Left ventricle myocardium inferior (tissue), 1 donor: ENCODE results near the gene SRGN. TPM values are rescaled to one million over a fixed set of nuclear protein-coding genes. Genes with fewer than 3 reads are reported as not detected.

Source experiments
- DNase-seq: peaks from one replicate; pipeline ENCODE4 v3.0.0-alpha.2; 2020
- H3K27ac ChIP-seq: fragments of 200-600 bp; replicated peaks from 2 replicates; pipeline ENCODE4 v1.8.0; 2021
- H3K27me3 ChIP-seq: fragments of 200-600 bp; 2 replicates; pipeline ENCODE4 v1.8.0; 2021; ENCODE audit warnings: low read depth
- H3K36me3 ChIP-seq: fragments of 200-600 bp; 2 replicates; pipeline ENCODE4 v1.8.0; 2021
- H3K4me1 ChIP-seq: fragments of 200-600 bp; 2 replicates; pipeline ENCODE4 v1.8.0; 2021
- H3K4me3 ChIP-seq: fragments of 200-600 bp; 2 replicates; pipeline ENCODE4 v1.8.0; 2021; ENCODE audit warnings: mild to moderate bottlenecking, moderate library complexity
- H3K9me3 ChIP-seq: fragments of 200-600 bp; replicated peaks from 2 replicates; pipeline ENCODE4 v1.8.0; 2021
- intact Hi-C: fragments of 100-400 bp; cut with micrococcal nuclease; formaldehyde crosslinking; loops from one replicate; pipeline ENCODE4 v1.11.0; 2022
- total RNA-seq: library from RNA; stranded (reverse); fragmentation: NEBNext Ultra II Directional; extraction: Animal tissue kit (Norgen Biotek cat#: 25700); gene quantifications from one replicate; pipeline ENCODE4 v1.2.1, GENCODE V29; 2021
- TF ChIP-seq, protein P1 (sequence below): fragments of 200-600 bp; IDR thresholded peaks from 2 replicates; pipeline ENCODE4 v1.8.0; 2021; ENCODE audit warnings: antibody characterized with exemption, mild to moderate bottlenecking, borderline replicate concordance
- donor health status: DM: no; HTN: yes; CAD: no; lungs with severe emphysema.

The SRGN gene
- total RNA-seq, 1 donor from 2014 or later, result 37.2 TPM

- no peak overlapping the region for H3K4me3 ChIP-seq
- TF ChIP-seq, protein P1, sequence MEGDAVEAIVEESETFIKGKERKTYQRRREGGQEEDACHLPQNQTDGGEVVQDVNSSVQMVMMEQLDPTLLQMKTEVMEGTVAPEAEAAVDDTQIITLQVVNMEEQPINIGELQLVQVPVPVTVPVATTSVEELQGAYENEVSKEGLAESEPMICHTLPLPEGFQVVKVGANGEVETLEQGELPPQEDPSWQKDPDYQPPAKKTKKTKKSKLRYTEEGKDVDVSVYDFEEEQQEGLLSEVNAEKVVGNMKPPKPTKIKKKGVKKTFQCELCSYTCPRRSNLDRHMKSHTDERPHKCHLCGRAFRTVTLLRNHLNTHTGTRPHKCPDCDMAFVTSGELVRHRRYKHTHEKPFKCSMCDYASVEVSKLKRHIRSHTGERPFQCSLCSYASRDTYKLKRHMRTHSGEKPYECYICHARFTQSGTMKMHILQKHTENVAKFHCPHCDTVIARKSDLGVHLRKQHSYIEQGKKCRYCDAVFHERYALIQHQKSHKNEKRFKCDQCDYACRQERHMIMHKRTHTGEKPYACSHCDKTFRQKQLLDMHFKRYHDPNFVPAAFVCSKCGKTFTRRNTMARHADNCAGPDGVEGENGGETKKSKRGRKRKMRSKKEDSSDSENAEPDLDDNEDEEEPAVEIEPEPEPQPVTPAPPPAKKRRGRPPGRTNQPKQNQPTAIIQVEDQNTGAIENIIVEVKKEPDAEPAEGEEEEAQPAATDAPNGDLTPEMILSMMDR, result no peak
- H3K27ac ChIP-seq, result peak overlapping the region; percentile 42
- no peaks in the 10 kb centered on the region for H3K36me3 ChIP-seq
- DNase-seq, result no peak
- no peaks in the 10 kb centered on the region for H3K9me3 ChIP-seq
- intact Hi-C loops, result no loop called here
- no peaks in the 10 kb centered on the region for H3K27me3 ChIP-seq
- peaks cover 7% of the 10 kb centered on the region for H3K4me1 ChIP-seq
Observed at GRCh38 chr10:69070951-69071350, 17.0 kb upstream of the SRGN start.

- Histone ChIP-seq H3K27ac (peak overlapping the region; percentile 42), H3K27me3 (no peaks in the 10 kb centered on the region), H3K4me1 (peaks cover 5% of the 10 kb centered on the region), H3K36me3 (no peaks in the 10 kb centered on the region), H3K4me3 (no peak overlapping the region), H3K9me3 (no peaks in the 10 kb centered on the region)
- intact Hi-C loops, result no loop called here
- DNase-seq, result no peak
- TF ChIP-seq, protein P1, result no peak
Observed at GRCh38 chr10:69071610-69072009, 16.3 kb upstream of the SRGN start.

- H3K27me3 ChIP-seq, result no peaks in the 10 kb centered on the region
- DNase-seq, result no peak
- H3K4me1 ChIP-seq, result peaks cover 5% of the 10 kb centered on the region
- H3K9me3 ChIP-seq, result no peaks in the 10 kb centered on the region
- TF ChIP-seq, protein P1, result no peak
- no peak overlapping the region for H3K4me3 ChIP-seq
- intact Hi-C loops, result no loop called here
- H3K27ac ChIP-seq, result peak overlapping the region; percentile 5
- H3K36me3 ChIP-seq, result no peaks in the 10 kb centered on the region
Observed at GRCh38 chr10:69073026-69073425, 14.9 kb upstream of the SRGN start.

DNA sequence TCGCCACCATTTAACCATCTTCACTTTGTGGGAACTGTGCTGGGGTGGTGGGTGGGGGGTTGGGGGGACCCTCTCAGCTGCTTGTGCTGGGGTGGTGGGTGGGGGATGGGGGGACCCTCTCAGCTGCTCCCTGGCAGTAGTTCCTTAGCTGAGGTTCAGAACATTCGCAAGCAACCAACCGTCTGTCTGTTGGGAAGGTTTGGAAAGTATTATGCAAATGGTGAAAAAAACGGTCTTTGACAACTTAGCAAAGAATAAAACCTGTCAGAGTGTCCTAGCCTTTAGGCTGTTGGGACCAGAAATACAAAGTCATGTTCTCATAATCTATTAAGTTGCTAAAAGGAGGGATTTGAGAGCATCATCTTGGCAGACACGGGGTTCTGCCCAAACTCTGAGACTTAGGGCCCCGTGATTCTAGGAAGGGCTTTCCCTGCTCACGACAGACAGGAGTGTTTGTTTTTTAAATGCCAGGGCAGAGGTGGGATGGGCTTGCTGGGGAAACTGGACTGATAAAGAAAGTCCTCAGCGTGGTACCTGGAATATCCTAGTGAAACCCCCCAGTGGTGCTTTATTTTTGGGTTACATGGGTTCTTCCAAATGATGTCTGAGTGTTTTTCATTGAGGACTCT lies 14.1 kb upstream of the SRGN start:
- DNase-seq, result no peak
- TF ChIP-seq, protein P1, result no peak
- Histone ChIP-seq H3K4me1 (peaks cover 5% of the 10 kb centered on the region), H3K9me3 (no peaks in the 10 kb centered on the region), H3K36me3 (no peaks in the 10 kb centered on the region), H3K27ac (no peak overlapping the region), H3K27me3 (no peaks in the 10 kb centered on the region), H3K4me3 (no peak overlapping the region)
- intact Hi-C loops, result no loop called here

- intact Hi-C loops, result no loop called here
- Histone ChIP-seq H3K4me1 (peaks cover under 1% of the 10 kb centered on the region), H3K27me3 (no peaks in the 10 kb centered on the region), H3K9me3 (no peaks in the 10 kb centered on the region), H3K27ac (no peak overlapping the region), H3K36me3 (no peaks in the 10 kb centered on the region), H3K4me3 (no peak overlapping the region)
- no peak for DNase-seq
- TF ChIP-seq, protein P1, result no peak
Observed at GRCh38 chr10:69074532-69074931, 13.4 kb upstream of the SRGN start.
